ENCODE measurements around the gene RBM47.
"Not testable (repeated sequence)": the region's sequence is repeated elsewhere in the genome, so short reads cannot be mapped to it uniquely, and the experiment has no call there.

GRCh38 chr4:40551568-40552136, 78.0 kb downstream of the RBM47 start:
- not testable (repeated sequence) for TF ChIP-seq ZNF362 (tag by site-specific recombination; IDR thresholded peaks at IDR 0.05); CTCF (tag by site-specific recombination; IDR thresholded peaks at IDR 0.05); ZNF558 (tag by site-specific recombination; IDR thresholded peaks at IDR 0.05); ZEB2 (tag by site-specific recombination; IDR thresholded peaks at IDR 0.05); REST (tag by site-specific recombination; IDR thresholded peaks at IDR 0.05); ZNF16 (tag by site-specific recombination; IDR thresholded peaks at IDR 0.05; ENCODE audit: low read depth)
